ENCODE measurements around the gene TOM1L2. TPM values are rescaled to one million over a fixed set of nuclear protein-coding genes. Genes with fewer than 3 reads are reported as not detected.

TOM1L2 gene
- total RNA-seq, 4 donors from 2014 or later: 15.6 to 85.9 (median 34.9) TPM

DNA sequence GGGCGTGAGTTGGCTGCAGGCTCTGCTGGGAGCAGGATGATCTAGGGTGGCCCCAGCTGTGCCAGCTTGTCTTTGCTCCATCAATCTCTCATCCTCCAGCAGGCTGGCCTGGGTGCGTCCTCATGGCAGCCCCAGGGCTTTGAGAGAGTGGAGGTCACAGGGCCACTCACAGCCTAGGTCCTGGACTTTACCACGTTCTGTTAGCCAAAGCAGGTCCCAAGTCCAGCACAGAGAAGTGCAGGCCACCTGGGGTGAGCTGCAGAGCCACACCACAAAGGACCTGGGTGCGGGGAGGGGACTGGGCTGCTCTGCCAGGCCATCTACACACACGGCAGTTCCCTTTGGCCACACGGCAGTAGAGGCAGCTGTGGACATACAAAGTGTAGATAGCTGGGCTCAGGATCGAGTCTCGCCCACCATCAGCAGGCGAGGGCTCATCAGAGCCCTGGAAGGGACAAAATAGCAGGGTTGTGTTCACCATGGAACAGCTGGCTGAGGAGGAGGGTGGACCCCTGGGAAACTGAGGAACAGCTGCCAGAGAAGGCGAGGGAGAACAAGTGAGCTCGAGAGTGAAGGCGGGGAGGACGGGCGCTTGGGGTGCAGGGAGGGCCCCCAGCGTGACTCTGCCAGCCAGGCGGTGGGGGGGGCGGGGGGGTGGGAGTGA, 165.5 kb downstream of the TOM1L2 start:
- Histone ChIP-seq H3K36me3 (no peaks in the 10 kb centered on the region), H3K9me3 (no peaks in the 10 kb centered on the region), H3K27ac (no peak overlapping the region), H3K27me3 (no peaks in the 10 kb centered on the region), H3K4me3 (no peak overlapping the region), H3K4me1 (peaks cover 4 to 17% of the 10 kb centered on the region in 2 donors)
- no peak for DNase-seq
- intact Hi-C loops (cut with DNase I; ENCODE audit: low total_unique reads): no loop called here
- TF ChIP-seq POLR2A (IDR thresholded peaks at IDR 0.05): no peak
- no peak for TF ChIP-seq CTCF (IDR thresholded peaks at IDR 0.05)

DNA sequence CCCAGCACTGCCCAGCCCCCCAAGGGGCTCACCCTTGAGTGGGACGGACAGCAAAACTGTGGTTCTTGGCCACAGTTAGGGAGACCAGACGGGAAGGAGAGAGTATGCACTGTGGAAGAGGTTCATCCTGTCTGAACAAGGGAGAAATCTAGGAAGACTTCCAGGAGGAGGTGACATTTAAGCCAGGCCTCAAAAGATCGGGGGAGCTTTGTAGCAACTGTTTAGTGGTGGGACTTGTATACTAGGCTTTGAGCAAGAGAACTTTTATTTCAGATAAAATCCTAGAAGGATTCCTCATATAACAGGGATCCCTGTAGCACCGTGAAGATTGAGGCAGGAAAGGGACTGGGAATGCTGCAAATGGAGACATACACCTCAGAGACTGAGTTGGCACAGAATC, 166.2 kb downstream of the TOM1L2 start:
- H3K9me3 ChIP-seq: no peaks in the 10 kb centered on the region
- no peak overlapping the region for H3K27ac ChIP-seq
- intact Hi-C loops (cut with DNase I; ENCODE audit: low total_unique reads): no loop called here
- no peak for DNase-seq
- H3K4me3 ChIP-seq: no peak overlapping the region
- no peaks in the 10 kb centered on the region for H3K36me3 ChIP-seq
- peaks cover 0 to 10% of the 10 kb centered on the region in 2 donors for H3K4me1 ChIP-seq
- no peaks in the 10 kb centered on the region for H3K27me3 ChIP-seq
- TF ChIP-seq POLR2A (IDR thresholded peaks at IDR 0.05): no peak
- TF ChIP-seq CTCF (IDR thresholded peaks at IDR 0.05): no peak

GRCh38 chr17:17805575-17805974, 166.6 kb downstream of the TOM1L2 start:
- H3K9me3 ChIP-seq: no peaks in the 10 kb centered on the region
- H3K4me3 ChIP-seq: no peak overlapping the region
- no peaks in the 10 kb centered on the region for H3K36me3 ChIP-seq
- no peaks in the 10 kb centered on the region for H3K27me3 ChIP-seq
- no peak overlapping the region for H3K27ac ChIP-seq
- peaks cover 0 to 10% of the 10 kb centered on the region in 2 donors for H3K4me1 ChIP-seq
- intact Hi-C loops (cut with DNase I; ENCODE audit: low total_unique reads): no loop called here
- TF ChIP-seq CTCF (IDR thresholded peaks at IDR 0.05) (no peak), POLR2A (IDR thresholded peaks at IDR 0.05) (no peak)
- no peak for DNase-seq

DNA sequence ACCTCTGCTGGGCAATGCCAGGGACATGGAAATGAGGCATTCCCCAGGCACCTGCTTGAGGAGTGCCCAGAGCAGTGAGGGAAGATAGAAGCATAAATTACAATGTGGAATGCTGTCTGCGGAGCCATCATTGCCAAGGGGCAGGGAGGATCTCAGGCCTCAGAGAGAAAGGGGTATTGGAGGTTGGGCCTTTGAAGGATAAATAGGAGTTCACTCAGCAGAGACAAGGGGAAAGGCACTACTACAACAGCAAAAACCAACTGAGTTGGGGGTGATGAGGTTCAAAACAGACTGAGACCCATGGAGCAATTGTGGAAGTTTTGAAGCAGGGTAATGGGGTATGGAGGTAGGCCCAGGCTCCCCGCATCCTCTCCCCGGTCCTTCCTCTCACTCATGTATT, 168.2 kb downstream of the TOM1L2 start:
- H3K36me3 ChIP-seq: no peaks in the 10 kb centered on the region
- no peak for DNase-seq
- intact Hi-C loops (cut with DNase I; ENCODE audit: low total_unique reads): no loop called here
- H3K4me1 ChIP-seq: no peaks in the 10 kb centered on the region
- H3K9me3 ChIP-seq: no peaks in the 10 kb centered on the region
- no peak overlapping the region for H3K27ac ChIP-seq
- no peak for TF ChIP-seq POLR2A (IDR thresholded peaks at IDR 0.05)
- TF ChIP-seq CTCF (IDR thresholded peaks at IDR 0.05): no peak
- H3K4me3 ChIP-seq: no peak overlapping the region
- no peaks in the 10 kb centered on the region for H3K27me3 ChIP-seq

DNA sequence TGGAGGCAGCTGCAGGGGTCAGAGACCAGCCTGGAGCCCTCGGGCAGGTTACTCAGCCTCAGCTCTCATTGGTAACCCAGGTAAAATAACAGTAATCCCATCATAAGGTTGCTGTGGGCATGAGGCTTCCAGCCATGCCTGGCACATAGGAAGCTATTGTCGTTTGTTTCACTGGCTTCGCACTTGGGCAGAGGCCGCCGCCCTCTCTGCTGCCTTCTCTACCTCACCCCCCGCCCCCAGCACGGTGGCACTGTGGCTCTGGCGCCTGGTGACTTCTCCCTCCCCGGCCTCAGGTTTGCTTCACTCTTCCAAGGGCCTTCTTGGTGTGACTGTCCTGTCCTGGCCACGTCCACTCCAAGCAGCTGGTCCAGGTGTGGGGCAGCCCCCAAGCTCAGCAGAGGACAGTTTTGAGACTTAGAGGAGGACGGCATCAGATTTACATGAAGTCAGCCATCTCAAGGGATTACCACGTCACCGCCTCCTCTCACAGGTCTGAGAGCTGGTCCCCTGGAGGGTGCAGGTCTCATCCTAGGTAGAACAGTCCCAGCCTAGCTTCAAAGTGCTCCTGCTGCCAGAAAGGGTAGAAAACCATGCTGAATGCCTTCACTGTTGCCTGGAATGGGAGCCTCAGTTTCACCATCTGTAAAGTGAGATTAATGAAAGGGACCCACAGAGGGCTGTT, 170.3 kb downstream of the TOM1L2 start:
- Histone ChIP-seq H3K36me3 (no peaks in the 10 kb centered on the region), H3K4me1 (no peaks in the 10 kb centered on the region), H3K27me3 (no peaks in the 10 kb centered on the region), H3K9me3 (no peaks in the 10 kb centered on the region), H3K4me3 (no peak overlapping the region), H3K27ac (no peak overlapping the region)
- TF ChIP-seq POLR2A (IDR thresholded peaks at IDR 0.05) (no peak), CTCF (IDR thresholded peaks at IDR 0.05) (no peak)
- intact Hi-C loops (cut with DNase I; ENCODE audit: low total_unique reads): no loop called here
- no peak for DNase-seq

Measured in uterus (tissue), 4 donors.